GM19043 (cell line): Measurements from ENCODE around the gene FAM3C.
"Not testable (repeated sequence)": the region's sequence is repeated elsewhere in the genome, so short reads cannot be mapped to it uniquely, and the experiment has no call there.

Experiments
- ATAC-seq: cut with Tn5 transposase; IDR thresholded peaks from one replicate; pipeline ENCODE4 v1.9.1; 2021; ENCODE audit warnings: low read depth; ENCODE audit not compliant: unreplicated experiment

Gene FAM3C

DNA sequence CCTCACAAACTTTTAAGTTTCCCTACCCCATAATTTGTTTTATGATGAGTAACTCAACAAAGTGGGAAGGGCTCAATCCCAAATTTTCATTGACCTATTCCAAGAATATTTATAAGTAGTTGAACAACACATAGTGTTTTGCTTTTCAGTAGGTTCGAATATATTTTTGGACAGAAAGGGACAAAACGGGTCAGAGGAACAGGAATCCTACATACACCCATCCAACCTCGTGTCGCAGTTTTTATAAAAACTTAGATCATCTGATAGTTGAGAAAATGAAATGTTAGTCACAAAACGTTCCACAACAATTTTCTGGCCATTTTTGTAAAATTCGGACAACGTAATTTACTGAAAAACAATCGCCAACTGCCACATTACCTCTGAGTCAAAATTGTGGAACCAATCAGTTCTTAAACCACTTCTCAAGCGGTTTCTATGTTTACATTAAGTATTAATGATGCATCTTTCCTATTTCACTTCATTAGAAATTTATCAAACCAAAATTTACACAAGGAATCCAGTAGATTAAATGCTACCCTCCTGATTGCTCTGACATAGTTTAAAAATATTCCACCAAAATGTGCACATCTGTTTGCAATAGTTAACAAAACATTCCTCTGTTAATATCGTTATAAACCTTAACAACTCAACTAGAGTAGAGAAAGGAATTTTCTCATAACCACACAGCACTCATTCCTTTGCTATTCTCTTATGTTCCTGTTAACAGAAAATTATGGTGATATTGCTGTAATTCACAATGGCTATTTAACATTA is 61.0 kb downstream of the FAM3C start:
- ATAC-seq = no peak

DNA sequence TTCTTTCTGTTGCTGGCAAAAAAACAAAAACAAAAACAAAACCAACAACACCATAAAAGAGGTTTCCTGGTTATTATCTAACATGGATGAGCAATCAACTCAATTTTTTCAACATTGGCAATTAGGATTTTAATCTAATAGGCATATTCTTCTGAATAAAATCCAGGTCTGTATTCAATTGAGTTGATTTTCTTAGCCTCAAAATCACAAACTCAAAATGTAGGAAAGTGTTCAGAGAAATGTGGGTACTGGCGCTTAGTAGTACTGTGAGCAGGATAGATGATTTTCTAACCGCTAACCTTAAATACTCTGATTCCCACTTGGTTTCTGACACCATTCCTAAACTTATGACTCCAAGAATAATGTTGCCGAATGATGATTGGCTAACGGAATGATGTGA is 61.7 kb downstream of the FAM3C start:
- no peak for ATAC-seq

DNA sequence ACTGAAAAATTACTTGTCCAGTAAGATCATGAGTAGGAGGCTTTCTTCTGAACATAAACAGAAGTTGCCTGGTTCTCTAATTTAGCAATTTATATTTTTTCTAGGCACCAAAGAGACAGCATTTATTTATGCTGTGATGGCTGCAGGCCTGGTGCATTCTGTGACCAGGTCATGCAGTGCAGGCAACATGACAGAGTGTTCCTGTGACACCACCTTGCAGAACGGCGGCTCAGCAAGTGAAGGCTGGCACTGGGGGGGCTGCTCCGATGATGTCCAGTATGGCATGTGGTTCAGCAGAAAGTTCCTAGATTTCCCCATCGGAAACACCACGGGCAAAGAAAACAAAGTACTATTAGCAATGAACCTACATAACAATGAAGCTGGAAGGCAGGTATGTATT is 64.5 kb downstream of the FAM3C start:
- no peak for ATAC-seq

DNA sequence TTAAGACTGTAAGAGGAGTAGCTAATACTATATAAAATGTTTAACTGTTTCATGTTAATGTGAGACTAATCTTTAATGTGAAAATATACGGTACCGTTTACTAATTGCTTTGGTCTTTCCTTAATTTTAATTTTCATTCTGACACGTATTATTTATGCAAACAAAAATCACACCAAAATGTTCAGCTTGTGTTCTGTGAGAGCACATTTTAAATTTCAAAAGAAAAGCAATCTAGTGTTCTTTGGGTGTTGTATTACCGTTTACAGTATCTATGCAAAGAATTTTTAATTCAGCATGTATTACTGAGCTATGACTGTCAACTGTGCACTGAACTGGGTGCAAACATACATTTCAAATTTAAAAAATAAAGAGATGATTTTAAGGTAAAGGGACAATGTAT is 65.1 kb downstream of the FAM3C start:
- no peak for ATAC-seq

DNA sequence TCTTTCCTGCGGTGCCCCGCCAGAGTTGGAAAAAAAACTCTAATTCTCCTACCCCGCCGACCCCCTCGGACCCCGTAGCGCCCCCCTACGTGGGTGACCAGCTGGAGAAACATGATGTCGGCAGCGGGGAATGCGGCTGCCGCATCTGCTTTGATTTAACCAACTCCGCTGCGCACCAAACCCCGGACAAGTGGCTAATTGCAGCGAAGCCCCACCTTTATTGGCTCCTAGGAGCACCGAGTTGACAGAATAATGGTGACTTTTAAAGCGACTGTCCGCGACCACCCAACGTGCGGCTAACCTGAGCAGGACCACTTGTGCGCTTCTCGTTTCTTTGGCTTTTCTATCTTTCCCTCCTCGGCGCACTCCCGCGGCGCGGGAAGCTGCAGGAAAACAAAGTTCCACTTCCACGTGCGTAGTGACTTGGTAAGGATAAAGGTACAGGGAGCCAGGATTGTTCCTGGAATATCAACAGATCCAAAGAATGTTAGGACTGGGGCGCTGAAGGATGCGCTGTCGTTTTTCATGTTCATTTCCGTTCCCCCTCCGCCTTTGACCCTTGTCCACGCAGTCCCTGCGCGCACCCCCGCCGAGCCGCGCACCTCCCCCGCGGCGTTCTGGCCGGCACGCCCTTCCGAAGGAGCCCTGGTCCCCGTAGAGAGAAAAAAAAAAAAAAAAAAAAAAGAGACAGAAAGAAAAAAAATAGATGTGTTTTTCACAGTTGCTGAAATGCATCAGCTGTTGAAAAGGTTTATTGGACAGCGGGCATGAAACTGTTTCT is 65.9 kb downstream of the FAM3C start:
- no peak for ATAC-seq

DNA sequence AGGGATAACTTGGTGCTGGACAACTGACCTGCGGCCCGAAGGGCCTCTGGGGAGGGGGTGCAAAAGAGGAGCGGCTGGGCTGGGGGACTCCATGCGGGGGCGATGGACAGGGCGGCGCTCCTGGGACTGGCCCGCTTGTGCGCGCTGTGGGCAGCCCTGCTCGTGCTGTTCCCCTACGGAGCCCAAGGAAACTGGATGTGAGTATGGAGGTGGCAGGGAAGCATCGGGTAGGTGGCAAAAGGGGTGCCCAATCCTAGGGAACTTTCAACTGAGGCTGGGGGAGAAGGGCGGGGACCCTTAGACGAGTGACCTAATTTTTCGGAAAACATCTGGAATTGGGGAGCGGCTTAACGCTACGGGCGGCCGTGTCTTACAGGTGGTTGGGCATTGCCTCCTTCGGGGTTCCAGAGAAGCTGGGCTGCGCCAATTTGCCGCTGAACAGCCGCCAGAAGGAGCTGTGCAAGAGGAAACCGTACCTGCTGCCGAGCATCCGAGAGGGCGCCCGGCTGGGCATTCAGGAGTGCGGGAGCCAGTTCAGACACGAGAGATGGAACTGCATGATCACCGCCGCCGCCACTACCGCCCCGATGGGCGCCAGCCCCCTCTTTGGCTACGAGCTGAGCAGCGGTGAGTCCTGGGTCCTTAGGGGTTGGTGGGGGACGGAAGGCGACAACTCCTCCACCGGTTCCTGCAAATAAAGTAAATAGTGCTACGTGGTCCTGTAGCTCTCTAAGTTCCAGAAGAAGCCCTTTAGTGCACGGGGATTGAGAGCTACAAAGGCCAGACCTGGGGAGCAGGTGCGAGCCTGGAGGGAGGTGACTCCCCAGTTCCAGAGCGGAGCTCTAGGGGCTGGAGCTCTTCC is 66.7 kb downstream of the FAM3C start:
- no peak for ATAC-seq

DNA sequence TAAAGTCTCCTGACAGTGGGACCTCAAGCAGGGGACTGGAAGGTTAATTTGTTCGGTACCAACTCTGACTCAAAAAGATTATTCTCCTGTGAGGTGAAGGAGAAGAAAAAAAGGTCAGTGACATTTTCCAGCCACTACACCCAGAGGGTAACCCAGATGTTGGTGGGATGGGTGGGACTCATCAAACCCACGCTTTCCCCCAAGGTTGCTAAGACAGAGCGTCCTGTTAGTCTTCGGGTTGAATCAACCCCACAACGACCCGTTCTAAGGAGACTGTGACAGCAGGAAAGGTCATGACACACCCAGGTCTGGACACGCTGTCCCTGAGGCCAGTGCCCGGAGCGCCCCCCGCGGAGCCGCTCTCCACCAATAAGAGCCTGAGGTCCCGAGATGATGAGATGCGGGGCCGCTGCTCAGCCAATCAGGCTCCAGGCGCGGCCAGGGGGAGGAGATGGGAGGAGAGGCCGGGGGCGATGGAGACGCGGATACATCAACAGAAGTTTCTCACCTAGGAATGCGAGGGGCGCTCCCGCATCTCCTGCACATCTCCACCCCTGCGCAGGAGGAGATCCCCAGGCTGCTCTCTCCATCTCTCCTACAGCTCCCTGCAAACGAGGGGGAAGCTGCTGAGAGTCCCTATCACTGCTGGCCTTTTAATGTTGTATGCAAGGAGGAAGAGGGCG is 67.5 kb downstream of the FAM3C start, which contains the start of gene WNT16:
WNT16 (plus strand) TSS at position 493 of the 683 bp plus-strand sequence. CDS start 293 bp downstream, outside the sequence.
- ATAC-seq = no peak

DNA sequence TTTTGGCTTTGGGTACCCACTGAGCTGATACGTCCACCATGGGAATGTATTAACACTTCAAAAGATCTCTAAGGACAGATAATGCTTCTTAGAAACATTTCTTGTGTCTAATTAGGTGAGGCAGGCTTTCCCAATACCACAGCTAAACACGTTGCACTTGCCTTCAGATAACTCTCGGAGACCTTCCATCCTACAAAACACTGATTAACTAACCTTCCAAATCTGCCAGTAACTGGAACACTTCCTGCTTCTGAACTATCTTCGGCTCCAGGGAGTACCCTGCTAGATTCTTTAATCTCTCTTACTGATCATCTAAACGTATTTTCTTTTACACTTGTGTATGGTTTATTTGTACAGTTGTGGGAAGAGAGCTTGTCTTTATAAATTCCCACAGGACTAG is 68.4 kb downstream of the FAM3C start:
- ATAC-seq = no peak

DNA sequence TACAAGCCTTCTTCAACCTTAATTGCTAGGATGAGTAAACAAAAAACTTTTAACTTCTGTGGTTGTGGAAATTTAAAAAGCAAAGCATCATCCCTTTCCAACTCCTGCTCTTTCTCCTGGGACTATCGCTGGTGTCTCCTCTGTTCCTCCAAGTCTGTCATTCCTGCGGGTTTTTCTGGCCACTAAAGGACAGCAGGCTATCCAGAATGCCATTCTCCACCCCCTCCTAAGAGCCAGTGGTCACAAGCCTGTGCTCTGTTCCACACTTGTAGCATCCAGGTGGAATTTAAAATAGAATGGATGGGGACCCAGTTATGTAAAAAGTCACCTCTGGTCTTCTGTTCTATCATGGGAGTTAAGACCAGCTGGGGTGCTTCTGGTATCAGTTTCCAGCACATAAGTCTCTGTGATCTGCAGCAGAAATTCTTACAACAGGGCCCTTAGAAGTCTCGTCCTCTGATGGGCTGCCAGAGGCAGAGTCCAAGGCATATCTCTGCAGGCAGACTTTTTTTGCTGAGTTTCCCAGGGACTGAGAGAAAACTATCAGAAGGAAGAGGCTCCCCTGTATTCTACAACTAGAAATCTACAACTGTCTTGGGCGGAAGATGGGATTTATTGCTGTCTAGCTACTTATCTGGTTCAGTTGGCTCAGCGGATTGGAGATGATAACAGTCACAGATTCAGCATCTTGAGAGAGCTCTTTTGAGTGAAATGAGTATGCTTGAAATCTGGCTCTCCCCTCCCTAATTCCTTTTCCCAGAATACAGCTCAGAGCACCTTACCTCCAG is 72.4 kb downstream of the FAM3C start:
- ATAC-seq = no peak

DNA sequence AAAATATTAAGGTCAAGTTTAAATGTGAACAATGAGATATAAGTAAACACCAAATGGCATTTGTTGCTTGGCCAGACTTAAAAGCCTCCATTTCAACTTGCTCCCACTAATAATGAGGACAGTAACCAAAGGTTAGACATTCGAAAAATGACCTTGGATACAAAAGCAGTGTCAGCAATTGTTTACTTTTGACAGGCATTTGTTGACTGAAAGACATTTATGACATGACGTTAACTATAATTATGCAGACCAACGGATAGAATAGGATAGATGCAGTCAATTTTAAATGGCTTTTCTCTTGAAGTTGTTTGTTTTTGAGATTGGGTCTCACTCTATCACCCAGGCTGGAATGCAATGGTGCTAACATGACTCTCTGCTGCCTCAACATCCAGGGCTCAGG is 73.6 kb downstream of the FAM3C start:
- no peak for ATAC-seq

DNA sequence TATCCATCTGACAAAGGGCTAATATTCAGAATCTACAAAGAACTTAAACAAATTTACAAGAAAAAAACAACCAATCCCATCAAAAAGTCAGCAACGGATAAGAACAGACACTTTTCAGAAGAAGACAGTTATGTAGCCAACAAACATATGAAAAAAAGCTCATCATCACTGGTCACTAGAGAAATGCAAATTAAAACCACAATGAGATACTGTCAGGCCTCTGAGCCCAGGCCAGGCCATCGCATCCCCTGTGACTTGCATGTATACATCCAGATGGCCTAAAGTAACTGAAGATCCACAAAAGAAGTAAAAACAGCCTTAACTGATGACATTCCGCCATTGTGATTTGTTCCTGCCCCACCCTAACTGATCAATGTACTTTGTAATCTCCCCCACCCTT is 80.9 kb downstream of the FAM3C start:
- ATAC-seq = not testable (repeated sequence)

DNA sequence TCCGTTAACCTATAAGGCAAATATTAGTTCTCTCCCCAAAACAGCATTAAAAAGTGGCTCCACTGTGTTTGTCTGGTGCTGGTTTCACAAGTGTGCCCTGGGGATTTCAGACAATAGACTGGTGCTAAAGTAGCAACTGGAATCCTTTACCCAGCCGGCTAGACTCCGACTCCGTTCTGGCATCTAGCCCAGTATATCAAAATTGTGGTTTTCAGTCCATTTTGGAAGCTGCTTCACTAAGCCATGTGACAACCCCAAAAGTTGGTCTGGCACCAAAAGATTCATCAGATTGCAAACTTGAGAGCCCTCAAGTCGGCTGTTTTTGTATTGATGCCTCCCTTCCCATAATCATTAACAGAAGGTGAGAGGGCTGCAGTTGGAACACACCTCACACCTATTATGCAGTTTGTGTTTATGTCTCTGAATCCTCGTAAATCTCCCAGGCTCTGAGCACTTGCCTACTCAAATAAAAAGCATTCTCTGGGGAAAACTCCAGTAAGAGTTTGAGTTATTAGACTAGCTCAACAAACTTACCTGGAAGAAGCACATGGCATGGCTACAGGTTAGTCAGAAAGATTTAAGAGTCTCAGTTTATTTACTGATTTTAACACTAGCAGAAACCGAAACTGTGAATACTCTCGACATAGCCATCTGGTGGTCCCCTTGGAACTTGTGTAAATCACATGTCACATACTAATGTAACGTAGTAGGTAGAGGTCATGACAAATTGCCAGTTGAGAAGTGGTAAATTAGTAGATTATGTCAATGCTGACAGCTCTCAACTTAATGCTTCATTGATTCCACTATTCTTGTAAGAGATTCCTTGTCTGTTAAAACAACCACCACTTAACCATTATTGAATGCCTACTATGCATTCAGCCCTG is 82.1 kb downstream of the FAM3C start:
- ATAC-seq = peak; percentile 88

DNA sequence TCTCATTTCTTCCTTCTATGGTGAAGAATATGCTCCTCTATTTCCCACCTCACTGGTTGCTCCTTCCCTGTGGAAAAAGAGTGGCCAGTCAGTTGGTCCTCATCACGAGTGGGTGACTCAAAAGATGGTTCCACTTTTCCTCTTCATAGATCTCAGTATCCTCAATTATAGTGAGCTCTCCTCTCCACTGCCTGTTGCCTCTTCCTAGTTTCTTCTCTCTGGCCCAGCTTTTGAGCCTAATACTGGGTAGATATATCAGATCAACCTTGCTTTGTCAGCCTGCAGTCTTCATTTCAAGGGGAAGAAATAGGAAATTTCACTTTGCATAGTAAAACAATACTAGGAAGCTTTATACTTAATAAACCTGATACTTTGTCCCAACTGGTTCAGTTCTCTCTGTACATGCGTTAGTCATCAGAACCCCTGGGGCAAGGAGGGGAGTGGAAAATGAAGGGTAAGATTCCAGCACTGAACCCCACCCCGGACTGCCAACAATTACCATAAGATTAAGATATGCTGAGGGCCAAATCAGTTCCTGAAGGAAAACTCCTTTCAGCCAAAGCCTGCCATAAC is 82.8 kb downstream of the FAM3C start:
- no peak for ATAC-seq

DNA sequence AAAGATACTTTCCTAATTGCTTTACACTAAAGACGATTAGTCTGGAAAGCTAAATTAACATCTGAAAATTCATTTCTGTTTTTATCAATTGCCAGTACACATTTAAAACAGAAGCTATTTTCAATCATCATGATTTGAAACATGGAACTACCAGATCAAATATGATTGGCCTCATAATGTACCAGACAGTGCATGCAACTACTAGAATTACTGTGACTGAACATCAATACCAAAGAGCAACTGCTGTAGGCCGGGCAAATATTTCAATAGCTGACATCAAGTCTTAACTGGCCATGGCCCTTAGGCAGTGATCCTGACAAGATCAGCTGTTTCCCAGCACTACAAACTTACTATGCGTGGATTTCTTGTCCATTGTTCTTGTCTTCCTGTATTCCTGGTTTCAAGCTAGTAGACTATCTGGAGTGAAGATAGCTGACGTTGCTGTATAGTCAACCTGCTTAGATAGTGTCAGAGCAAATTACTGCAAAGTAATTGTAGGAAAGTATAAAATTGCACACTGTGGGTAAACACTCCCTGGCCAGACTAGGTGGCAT is 89.0 kb downstream of the FAM3C start:
- ATAC-seq = no peak

DNA sequence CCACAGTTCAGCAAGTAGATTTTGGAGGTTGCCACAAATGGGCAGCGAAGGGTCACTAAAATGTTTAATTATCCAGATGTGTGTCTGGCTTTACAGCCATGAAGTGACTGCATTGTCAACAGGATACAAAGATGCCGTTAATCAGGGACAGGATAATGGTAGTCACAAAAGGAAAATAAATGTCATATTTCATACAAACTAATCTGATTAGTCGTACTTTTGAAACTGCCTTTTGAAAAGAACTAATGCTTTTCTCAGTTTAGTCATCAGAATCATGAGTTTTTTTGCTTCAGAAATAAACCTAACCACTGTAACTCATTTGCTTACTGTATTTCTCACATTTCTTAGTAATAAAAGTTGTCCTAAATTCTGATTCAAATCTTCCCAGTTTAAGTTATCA is 89.5 kb downstream of the FAM3C start:
- ATAC-seq = no peak

DNA sequence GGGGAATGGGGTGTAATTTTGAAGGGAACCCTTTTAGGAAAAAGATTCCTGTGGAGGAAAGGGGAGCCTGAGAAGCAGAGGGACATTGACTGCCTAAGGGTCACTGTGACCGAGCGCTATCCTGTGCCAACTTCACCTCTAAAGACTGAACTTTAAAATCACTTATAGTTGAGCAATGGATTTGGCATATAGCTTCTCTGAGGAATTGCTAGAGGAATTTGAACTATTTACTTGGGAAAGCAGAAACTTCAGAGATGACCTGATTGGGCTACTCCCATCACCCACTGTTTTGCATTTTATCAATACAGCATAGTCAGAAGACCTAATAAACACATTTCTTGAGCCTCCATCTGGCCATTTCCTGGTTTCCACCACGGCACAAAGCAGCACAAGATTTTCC is 91.0 kb downstream of the FAM3C start:
- no peak for ATAC-seq

DNA sequence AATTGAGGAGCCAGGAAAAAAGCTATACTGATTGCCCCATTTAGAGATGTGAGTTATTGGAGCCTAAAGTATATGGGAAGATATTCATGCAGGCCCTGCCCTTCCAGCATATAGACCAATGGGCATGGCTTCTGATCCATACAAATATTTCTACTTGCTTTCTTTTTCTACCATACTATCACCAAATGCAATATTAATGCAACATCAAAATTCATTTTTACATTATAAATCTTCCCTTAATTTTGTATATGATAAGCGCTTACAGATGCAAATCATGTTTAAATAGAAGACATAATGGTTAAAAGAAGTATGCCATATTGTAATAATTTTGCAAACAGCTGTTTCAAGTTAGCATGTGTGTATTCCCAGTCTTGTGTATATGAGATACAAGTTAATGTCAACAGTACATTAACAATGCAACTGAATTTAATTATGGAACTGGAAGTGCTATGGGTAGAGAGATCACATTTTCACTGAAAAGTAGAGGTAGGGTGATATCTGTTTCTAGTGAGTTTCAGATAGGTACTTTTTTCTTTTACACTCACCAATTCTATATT is 91.9 kb downstream of the FAM3C start:
- ATAC-seq = no peak
